ENCODE results near the gene NEDD4L. TPM values are rescaled to one million over a fixed set of nuclear protein-coding genes. Genes with fewer than 3 reads are reported as not detected.

Gene NEDD4L
- polyA plus RNA-seq, 1 donor (not counting 4 experiments of a cell fraction or from before 2014, with no cell fraction given): 52.6 TPM

- Histone ChIP-seq H3K79me2 (ENCODE audit: control insufficient read depth, insufficient read depth, low read length) (peaks cover 7% of the 10 kb centered on the region), H4K20me1 (ENCODE audit: control insufficient read depth, extremely low read depth, insufficient read depth, low read length) (no peaks in the 10 kb centered on the region), H3K9ac (ENCODE audit: control insufficient read depth, extremely low read depth, insufficient read depth, low read length) (no peak overlapping the region), H3K36me3 (ENCODE audit: control insufficient read depth in 2 of 2, extremely low read depth in 1 of 2, insufficient read depth in 2 of 2, low read length in 2 of 2) (no peaks in the 10 kb centered on the region), H2AFZ (ENCODE audit: control insufficient read depth, low read length) (no peak overlapping the region), H3K9me3 (ENCODE audit: control insufficient read depth, low read depth, low read length) (no peaks in the 10 kb centered on the region), H3K9me1 (ENCODE audit: control insufficient read depth, extremely low read depth, insufficient read depth, low read length) (no peaks in the 10 kb centered on the region), H3K4me2 (ENCODE audit: control insufficient read depth, extremely low read depth, insufficient read depth, low read depth, low read length) (no peak overlapping the region), H3K27ac (ENCODE audit: control insufficient read depth, insufficient read depth, low read length) (no peak overlapping the region), H3K4me1 (ENCODE audit: control insufficient read depth, extremely low read depth, insufficient read depth, low read length) (peaks cover 16% of the 10 kb centered on the region), H3K27me3 (ENCODE audit: control insufficient read depth, extremely low read depth, insufficient read depth, low read length) (no peaks in the 10 kb centered on the region), H3K4me3 (ENCODE audit: control insufficient read depth in 2 of 3, extremely low read depth in 1 of 3, insufficient read depth in 2 of 3, low read depth in 1 of 3, low read length in 3 of 3) (no peak overlapping the region)
- TF ChIP-seq EZH2 (IDR thresholded peaks at IDR 0.05; ENCODE audit: low read length) (no peak), CTCF (optimal IDR thresholded peaks at IDR 0.05 in 1 of 3, IDR thresholded peaks at IDR 0.05 in 1 of 3, conservative IDR thresholded peaks at IDR 0.05 in 1 of 3; ENCODE audit: extremely low read depth in 1 of 3, insufficient read depth in 2 of 3, low read length in 3 of 3) (no peak)
- DNase-seq (ENCODE audit: low read depth, low spot score) (no peak), FAIRE-seq (no peak)
- dilution Hi-C loops (cut with MboI; ENCODE audit: extremely low pct_ligation_motif_present, low sequenced_read_pairs): no loop called here
These were observed 136.1 kb downstream of the NEDD4L start for GRCh38 chr18:58180172-58180571.

DNA sequence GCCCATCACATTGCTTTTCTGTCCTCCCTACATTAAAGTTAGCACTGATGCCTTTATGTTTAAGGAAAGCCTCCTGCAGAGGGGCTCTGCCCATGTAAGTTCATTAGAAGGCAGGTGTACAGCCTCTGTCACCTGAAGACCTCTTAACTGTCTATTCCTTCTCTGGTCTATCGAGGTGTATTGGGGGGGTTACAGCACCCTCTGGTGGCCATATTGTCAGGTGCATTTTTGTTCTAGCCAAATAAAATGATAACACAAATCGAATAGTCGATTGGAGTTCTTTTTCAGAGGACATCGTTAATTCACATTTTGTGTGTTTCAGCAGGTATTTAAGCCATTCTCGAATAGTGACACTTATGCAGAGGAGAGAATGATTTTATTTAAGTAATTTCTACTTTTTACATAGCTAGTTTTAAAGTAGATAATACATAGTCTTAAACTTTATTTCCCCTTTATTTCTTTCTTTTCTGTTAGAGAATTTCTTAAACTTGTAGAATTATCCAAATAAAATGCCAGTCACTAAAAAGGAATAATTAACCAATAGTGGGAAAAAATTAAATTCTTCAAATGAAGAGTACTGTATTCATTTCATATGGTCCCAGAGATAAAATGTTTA lies 136.8 kb downstream of the NEDD4L start:
- H3K27ac ChIP-seq (ENCODE audit: control insufficient read depth, insufficient read depth, low read length): no peak overlapping the region
- H4K20me1 ChIP-seq (ENCODE audit: control insufficient read depth, extremely low read depth, insufficient read depth, low read length): no peaks in the 10 kb centered on the region
- no peaks in the 10 kb centered on the region for H3K9me3 ChIP-seq (ENCODE audit: control insufficient read depth, low read depth, low read length)
- TF ChIP-seq CTCF (optimal IDR thresholded peaks at IDR 0.05 in 1 of 3, IDR thresholded peaks at IDR 0.05 in 1 of 3, conservative IDR thresholded peaks at IDR 0.05 in 1 of 3; ENCODE audit: extremely low read depth in 1 of 3, insufficient read depth in 2 of 3, low read length in 3 of 3): peak; percentile 73 to 79 (median 75)
- no peak for TF ChIP-seq EZH2 (IDR thresholded peaks at IDR 0.05; ENCODE audit: low read length)
- no peaks in the 10 kb centered on the region for H3K27me3 ChIP-seq (ENCODE audit: control insufficient read depth, extremely low read depth, insufficient read depth, low read length)
- no peak for DNase-seq (ENCODE audit: low read depth, low spot score)
- H3K4me1 ChIP-seq (ENCODE audit: control insufficient read depth, extremely low read depth, insufficient read depth, low read length): peaks cover 18% of the 10 kb centered on the region
- no peak overlapping the region for H3K4me2 ChIP-seq (ENCODE audit: control insufficient read depth, extremely low read depth, insufficient read depth, low read depth, low read length)
- H3K9me1 ChIP-seq (ENCODE audit: control insufficient read depth, extremely low read depth, insufficient read depth, low read length): peaks cover under 1% of the 10 kb centered on the region
- no peaks in the 10 kb centered on the region for H3K36me3 ChIP-seq (ENCODE audit: control insufficient read depth in 2 of 2, extremely low read depth in 1 of 2, insufficient read depth in 2 of 2, low read length in 2 of 2)
- H3K9ac ChIP-seq (ENCODE audit: control insufficient read depth, extremely low read depth, insufficient read depth, low read length): no peak overlapping the region
- dilution Hi-C loops (cut with MboI; ENCODE audit: extremely low pct_ligation_motif_present, low sequenced_read_pairs): no loop called here
- H2AFZ ChIP-seq (ENCODE audit: control insufficient read depth, low read length): no peak overlapping the region
- FAIRE-seq: peak; percentile 86
- peaks cover 7% of the 10 kb centered on the region for H3K79me2 ChIP-seq (ENCODE audit: control insufficient read depth, insufficient read depth, low read length)
- H3K4me3 ChIP-seq (ENCODE audit: control insufficient read depth in 2 of 3, extremely low read depth in 1 of 3, insufficient read depth in 2 of 3, low read depth in 1 of 3, low read length in 3 of 3): no peak overlapping the region

Data from keratinocyte (primary cell).